Amniotic epithelial cell (primary cell): ENCODE data around the gene SIPA1L3.
A peak's percentile ranks its signal among the peaks of the same experiment; 100 is the strongest.

Experiments used
- DNase-seq: peaks from one replicate; pipeline ENCODE4 v3.0.0-alpha.2; 2010; ENCODE audit warnings: low read depth

The SIPA1L3 gene

GRCh38 chr19:37977992-37978391, 71.0 kb downstream of the SIPA1L3 start:
- DNase-seq: peak; percentile 62

- peak; percentile 42 for DNase-seq
Observed at GRCh38 chr19:37979547-37980082, 72.6 kb downstream of the SIPA1L3 start.

- DNase-seq: no peak
Observed at GRCh38 chr19:37980419-37981170, 73.6 kb downstream of the SIPA1L3 start.

- DNase-seq: no peak
Observed at GRCh38 chr19:37981785-37982475, 74.9 kb downstream of the SIPA1L3 start.

- DNase-seq: no peak
Observed at GRCh38 chr19:37982655-37983054, 75.6 kb downstream of the SIPA1L3 start.

GRCh38 chr19:37983153-37983552, 76.1 kb downstream of the SIPA1L3 start:
- no peak for DNase-seq

- DNase-seq: no peak
Observed at GRCh38 chr19:37983916-37984315, 76.9 kb downstream of the SIPA1L3 start.

GRCh38 chr19:37986048-37986750, 79.2 kb downstream of the SIPA1L3 start:
- no peak for DNase-seq

GRCh38 chr19:37987356-37988332, 80.6 kb downstream of the SIPA1L3 start:
- no peak for DNase-seq

GRCh38 chr19:37988758-37989635, 82.0 kb downstream of the SIPA1L3 start:
- peak; percentile 47 for DNase-seq

GRCh38 chr19:37989855-37990254, 82.8 kb downstream of the SIPA1L3 start:
- no peak for DNase-seq

GRCh38 chr19:37990362-37990761, 83.4 kb downstream of the SIPA1L3 start:
- no peak for DNase-seq

GRCh38 chr19:37991176-37991835, 84.3 kb downstream of the SIPA1L3 start:
- no peak for DNase-seq

GRCh38 chr19:37991841-37992248, 84.8 kb downstream of the SIPA1L3 start:
- no peak for DNase-seq

GRCh38 chr19:37992761-37993160, 85.8 kb downstream of the SIPA1L3 start:
- peak; percentile 34 for DNase-seq

- no peak for DNase-seq
Observed at GRCh38 chr19:37994823-37995130, 87.8 kb downstream of the SIPA1L3 start.

GRCh38 chr19:37995346-37995745, 88.3 kb downstream of the SIPA1L3 start:
- no peak for DNase-seq

- peak; percentile 92 for DNase-seq
Observed at GRCh38 chr19:37997911-37998344, 90.9 kb downstream of the SIPA1L3 start.

GRCh38 chr19:37998801-37999308, 91.8 kb downstream of the SIPA1L3 start:
- DNase-seq: no peak
